Adrenal gland (tissue), 5 donors: Measurements from ENCODE around the gene MTHFD1L.

ENCODE experiments used
- POLR2A ChIP-seq, 2 donors: fragments of 450-650 bp; IDR thresholded peaks; one replicate each; pipeline ENCODE4 v1.6.1; 2017; ENCODE audit warnings: antibody characterized with exemption in 2 of 2, mild to moderate bottlenecking in 2 of 2, moderate library complexity in 1 of 2
- TF ChIP-seq, protein P1 (sequence below), 6 experiments: fragments of 450-650 bp in 4 of 6; fragments of 200-600 bp in 2 of 6; sonication (generic) in 1 of 6; IDR thresholded peaks; 1 replicate in 5 of 6; 2 replicates in 1 of 6; pipeline versions ENCODE4 v1.5.1 to v1.8.0; 2016 to 2021; ENCODE audit warnings: antibody characterized with exemption in 6 of 6, mild to moderate bottlenecking in 2 of 6, moderate library complexity in 1 of 6
- donor health status: DM: no; HTN: no; CAD: no.

GRCh38 chr6:150962436-150962835 is 96.9 kb downstream of the MTHFD1L start:
- TF ChIP-seq, protein P1, sequence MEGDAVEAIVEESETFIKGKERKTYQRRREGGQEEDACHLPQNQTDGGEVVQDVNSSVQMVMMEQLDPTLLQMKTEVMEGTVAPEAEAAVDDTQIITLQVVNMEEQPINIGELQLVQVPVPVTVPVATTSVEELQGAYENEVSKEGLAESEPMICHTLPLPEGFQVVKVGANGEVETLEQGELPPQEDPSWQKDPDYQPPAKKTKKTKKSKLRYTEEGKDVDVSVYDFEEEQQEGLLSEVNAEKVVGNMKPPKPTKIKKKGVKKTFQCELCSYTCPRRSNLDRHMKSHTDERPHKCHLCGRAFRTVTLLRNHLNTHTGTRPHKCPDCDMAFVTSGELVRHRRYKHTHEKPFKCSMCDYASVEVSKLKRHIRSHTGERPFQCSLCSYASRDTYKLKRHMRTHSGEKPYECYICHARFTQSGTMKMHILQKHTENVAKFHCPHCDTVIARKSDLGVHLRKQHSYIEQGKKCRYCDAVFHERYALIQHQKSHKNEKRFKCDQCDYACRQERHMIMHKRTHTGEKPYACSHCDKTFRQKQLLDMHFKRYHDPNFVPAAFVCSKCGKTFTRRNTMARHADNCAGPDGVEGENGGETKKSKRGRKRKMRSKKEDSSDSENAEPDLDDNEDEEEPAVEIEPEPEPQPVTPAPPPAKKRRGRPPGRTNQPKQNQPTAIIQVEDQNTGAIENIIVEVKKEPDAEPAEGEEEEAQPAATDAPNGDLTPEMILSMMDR (IDR thresholded peaks at IDR 0.05) = no peak
- no peak for TF ChIP-seq POLR2A (IDR thresholded peaks at IDR 0.05)
